Endometrial microvascular endothelial cells (primary cell): ENCODE results near the gene EML1. TPM values are rescaled to one million over a fixed set of nuclear protein-coding genes. Genes with fewer than 3 reads are reported as not detected.

Experiments
- in situ Hi-C: cut with HindIII; loops from 2 replicates; pipeline ENCODE4 v1.10.0; 2017; ENCODE audit warnings: low sequenced_read_pairs, low pct_unique_long_range_greater_than_20kb; ENCODE audit errors: inconsistent ontology term
- total RNA-seq: library from RNA; depleted of rRNA; stranded (reverse); fragments of >200 nt; gene quantifications from one replicate; pipeline ENCODE4 v1.2.3, GENCODE V29; 2015; ENCODE audit errors: inconsistent ontology term

The EML1 gene
- total RNA-seq, 1 donor from 2014 or later: 68.0 TPM

DNA sequence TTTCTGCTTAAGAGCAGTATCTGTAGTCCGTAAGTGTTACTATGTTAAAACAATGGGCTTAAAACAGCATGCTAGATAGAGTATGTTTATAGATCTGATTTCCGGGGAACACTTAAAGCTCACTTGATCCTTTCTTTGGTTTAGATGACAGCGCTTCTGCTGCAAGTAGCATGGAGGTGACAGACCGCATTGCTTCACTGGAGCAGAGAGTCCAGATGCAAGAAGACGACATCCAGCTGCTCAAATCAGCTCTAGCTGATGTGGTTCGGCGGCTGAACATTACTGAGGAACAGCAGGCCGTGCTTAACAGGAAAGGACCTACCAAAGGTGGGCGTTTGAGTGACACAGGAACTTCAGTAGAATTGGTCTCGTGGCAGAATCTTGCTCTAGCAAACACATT lies 57.5 kb downstream of the EML1 start:
- in situ Hi-C loops: no loop called here

DNA sequence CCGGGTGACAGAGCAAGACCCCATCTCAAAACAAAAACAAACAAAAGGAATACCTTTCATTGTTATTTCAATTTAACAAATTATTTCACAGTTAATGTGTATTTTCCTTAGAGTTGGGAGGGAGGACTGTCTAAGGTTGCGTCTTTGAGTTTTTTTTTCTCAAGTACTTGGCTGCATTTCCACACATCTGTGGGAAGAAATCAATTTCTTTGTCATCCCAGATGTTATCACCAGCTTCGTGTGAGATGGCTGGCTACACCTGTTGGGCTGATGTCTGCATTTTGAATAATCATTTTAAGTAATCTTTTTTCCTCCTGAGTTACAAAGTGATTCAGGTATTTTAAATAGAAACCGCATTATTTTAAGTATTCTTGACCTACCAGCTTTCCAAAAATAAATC lies 59.4 kb downstream of the EML1 start:
- in situ Hi-C loops: no loop called here

DNA sequence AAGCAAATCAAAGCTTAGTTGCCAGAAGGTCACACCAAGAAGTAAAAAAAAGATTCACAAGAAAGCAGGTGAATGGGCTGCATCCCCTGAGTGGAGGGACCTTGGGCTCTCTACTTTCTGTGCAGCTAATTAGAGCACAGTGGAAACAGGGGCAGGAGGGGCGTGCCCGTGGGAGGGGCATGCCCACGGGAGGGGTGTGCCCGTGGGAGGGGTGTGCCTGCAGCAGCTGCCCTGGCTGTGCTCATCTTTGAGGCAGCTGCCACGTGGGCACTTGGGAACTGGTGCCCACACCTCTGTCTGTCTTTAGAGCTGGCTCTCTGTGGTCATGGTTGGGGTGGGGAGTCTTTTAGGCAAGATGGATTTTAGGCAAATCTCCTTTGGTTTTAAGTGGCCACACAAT lies 60.0 kb downstream of the EML1 start:
- in situ Hi-C loops: no loop called here

DNA sequence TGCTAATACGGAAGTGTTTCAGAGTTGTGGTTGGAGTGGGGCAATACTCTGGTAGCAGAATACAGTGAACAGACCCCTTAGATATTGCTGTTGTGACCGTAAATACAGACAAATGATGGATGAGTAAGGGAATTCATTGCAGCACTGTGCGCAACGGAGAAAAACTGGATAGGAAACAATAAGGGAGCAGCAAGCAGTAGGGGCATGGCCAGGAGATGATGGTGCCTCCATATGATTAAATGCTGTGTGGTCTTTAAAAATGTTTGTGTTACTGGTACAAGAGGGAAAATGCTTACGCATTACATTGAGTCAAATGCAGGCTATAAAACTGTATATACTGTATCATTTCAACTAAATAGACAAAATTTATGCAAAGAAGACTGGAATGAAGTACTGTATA lies 61.6 kb downstream of the EML1 start:
- in situ Hi-C loops: no loop called here

DNA sequence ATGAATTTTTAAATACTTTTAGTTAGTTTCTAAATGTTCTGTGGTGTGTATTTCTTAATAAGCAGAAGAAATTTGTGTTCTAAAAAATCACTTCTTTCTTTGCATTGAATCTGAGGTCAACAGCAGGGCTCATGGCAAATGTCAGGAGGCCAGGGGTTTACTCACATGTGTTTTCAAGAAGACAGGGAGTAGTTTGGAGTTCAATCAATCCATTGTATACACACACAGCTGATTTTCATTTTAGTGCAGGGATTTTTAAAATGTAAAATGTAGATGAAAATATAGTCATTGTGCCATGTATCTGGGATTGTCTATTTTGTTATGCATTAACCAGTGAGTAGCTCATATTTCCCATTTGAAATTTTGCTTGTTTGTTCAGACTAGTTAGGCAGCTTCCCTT lies 62.1 kb downstream of the EML1 start:
- in situ Hi-C loops: no loop called here

DNA sequence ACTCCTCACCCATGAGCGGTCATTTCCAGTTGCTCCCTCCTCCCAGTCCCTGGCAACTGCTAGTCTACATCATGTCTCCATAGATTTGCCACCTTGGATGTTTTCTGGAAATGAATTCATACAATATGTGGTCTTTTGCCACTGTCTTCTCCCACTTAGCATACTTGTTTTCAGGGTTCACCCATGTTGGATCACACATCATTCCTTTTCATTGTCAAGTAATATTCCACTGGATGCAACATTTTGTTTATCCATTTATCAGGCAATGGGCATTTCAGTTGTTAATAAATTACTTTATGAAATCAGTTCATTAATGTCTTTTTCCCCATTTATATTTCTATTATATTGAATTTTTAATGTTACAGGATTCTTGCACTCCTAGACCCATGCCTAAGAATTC lies 64.3 kb downstream of the EML1 start:
- in situ Hi-C loops: no loop called here

DNA sequence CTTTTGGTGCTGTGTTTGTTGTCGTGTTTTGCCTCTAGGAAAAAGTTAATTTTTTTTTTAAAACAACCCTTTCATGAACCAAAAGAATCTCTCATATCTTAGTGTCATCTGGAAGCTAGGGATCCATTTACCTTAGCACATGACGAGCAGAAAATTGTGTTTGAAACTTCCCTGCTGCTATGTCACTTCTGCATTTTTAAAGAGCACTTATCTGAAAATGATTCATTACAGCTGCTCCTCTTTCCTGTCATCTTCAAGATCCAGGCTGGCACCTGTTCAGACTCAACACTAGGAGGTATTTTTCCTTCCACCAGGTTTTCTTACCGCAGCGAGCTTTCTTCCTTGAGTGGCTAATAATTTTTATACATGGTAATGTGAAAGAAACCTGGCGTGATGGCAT lies 67.0 kb downstream of the EML1 start:
- in situ Hi-C loops: no loop called here

DNA sequence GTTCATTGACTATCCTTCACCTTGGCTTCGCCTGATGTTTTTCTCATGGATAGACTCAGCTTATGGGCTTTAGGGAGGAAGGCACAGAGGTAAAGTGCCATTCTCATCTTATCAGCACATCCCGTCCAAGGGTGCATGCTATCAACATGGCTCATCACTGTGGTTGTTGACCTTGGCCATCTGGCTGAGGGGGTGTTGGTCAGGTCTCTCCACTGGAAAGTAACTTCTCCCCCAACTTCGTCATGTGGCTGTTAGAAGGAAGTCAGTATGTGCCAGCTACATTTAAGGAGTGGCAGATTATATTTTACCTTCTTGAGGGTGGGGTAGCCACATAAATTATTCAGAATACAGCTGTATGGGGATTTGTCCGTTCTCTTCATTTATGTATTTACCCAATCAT lies 68.9 kb downstream of the EML1 start:
- in situ Hi-C loops: no loop called here

DNA sequence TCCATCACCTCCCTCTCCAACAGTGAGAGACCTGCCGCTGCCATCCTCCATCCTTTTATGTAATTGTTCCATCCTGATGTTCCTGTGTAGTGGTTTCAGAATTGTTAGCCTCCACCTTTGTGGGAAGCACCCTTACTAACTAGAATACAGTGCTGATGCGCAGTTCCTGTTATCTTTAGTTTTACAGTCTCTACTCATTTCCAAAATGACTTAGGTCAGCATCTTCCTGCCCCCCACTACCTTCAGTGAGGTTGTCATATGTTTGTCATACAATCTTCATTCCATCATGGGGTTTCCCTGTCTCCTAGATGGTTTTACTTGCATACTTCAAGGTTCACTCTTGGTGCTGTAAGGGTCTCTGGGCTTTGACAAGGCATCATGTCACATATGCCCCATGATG lies 69.8 kb downstream of the EML1 start:
- in situ Hi-C loops: no loop called here

DNA sequence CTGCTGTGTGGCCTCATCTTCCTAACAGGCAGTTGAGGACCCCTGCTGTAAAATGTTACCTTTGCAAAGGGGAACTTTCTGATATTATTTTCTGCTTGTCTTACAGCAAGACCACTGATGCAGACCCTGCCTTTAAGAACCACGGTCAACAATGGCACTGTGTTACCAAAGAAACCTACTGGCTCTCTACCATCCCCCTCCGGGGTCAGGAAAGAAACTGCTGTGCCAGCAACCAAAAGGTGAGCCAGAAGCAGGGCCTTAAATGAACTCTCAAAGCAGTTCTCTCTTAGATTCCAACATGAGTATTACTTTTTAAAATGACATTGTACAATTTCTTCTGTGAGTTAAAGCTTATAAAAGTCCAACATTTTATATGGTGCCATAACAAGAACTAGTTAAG lies 72.2 kb downstream of the EML1 start:
- in situ Hi-C loops: no loop called here

DNA sequence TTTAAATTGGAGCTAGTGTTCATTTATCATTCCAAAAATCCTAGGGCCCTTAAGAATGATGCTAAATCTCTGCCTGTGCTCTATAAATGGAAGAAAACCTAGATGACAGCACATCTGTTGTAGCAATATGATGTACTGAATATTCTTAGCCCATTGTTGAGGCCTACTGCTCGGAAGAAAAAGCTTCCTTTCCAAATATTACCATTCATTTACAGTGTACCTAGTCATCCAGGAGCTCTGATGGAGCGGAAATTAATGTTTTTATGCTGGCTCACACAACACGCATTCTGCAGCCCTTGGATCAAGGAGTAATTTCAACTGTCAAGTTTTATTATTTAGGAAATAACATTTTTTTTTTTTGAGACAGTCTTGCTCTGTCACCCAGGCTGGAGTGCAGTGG lies 77.4 kb downstream of the EML1 start:
- in situ Hi-C loops: loop anchor here (10.0 kb wide), 1 partner anchor 146 kb away; no protein-coding TSS in a partner anchor

DNA sequence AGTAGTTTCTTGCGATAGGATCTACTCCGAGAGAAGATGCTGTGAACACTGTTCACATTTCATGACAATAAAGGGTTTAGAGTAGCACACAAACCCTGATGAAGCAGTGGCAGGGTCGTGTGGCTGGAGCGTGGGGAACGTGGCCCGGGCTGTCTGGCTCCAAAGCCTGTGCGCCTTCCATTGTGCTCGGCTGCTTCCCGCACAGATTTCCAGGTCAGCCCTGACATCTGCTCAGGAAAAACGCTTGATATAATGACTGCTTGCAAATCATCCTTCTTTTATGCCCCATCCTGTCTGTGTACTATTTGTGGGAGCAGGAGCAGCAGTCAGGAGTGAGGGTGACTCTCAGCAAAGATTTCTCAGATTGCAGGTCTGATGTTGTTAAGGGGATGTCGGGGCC lies 78.6 kb downstream of the EML1 start:
- in situ Hi-C loops: loop anchor here (10.0 kb wide), 1 partner anchor 147 kb away; no protein-coding TSS in a partner anchor

DNA sequence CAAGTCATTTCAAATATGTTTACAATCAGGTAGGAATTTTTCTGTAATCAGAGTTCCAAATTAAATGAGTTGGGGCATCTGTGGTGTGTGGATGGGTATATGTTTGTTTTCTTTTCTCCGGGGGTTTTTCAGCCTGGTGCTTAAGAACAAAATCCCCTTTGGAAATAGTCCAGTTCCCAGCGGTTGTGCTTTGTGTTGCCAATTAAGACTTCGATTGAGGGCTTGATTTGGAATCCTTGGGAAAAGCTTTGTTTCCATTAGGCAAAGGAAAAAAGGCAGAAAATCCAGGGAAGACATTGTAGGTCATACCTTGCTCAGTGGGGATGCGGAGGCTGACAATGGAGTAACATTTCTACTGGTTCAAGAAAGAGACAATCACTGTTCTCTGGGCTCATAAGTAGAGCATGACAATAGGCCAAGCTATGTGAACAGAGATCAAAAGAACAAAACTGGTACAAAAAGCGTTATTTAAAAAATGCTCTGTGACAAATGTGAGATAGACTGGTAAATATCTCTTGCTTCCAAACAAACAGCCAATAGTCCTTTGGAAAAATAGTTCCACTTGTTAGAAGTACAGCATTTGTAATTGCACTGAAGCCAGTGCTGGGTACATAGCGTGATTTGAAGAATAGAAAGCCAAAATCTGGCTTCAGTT lies 79.7 kb downstream of the EML1 start:
- in situ Hi-C loops: loop anchor here (10.0 kb wide), 1 partner anchor 148 kb away; no protein-coding TSS in a partner anchor

DNA sequence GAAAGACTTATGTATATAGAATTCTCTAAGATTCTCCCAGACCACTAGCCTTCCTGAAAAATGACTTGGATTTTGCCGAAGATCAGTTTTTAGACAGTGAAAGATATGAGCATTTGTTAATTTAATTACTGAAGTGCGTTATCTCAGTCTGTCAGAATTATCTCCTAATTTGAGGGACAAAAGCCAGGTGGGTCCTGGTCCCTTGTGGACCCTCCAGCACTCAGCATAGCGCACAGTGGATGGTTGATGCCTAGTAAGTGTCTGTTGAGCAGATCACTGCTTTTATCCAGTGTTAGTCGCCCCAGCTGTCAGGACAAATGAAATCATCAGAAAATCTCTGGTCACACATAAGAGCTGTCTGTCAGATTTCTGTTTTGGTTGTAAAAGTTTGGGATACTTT lies 80.4 kb downstream of the EML1 start:
- in situ Hi-C loops: loop anchor here (10.0 kb wide), 1 partner anchor 149 kb away; no protein-coding TSS in a partner anchor

DNA sequence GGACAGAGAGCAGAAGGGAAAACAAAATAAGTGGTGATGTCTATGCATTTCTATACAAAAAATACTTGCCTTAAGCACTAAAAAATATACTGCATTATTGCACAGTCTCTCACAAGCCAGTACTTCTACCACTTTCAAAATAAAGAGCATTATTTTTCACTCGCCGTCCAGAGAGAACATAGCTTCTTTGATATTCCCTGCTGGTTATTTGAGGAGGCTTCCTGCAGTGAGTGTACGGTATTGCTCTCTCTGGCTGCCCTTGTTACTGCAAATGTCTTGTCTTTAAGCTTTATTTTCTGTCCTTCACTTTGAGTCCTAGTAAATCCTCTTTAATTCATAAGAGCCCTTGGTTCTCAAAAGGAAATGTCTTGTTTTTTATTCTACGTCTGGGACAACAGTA lies 81.1 kb downstream of the EML1 start:
- in situ Hi-C loops: loop anchor here (10.0 kb wide), 1 partner anchor 150 kb away; no protein-coding TSS in a partner anchor

DNA sequence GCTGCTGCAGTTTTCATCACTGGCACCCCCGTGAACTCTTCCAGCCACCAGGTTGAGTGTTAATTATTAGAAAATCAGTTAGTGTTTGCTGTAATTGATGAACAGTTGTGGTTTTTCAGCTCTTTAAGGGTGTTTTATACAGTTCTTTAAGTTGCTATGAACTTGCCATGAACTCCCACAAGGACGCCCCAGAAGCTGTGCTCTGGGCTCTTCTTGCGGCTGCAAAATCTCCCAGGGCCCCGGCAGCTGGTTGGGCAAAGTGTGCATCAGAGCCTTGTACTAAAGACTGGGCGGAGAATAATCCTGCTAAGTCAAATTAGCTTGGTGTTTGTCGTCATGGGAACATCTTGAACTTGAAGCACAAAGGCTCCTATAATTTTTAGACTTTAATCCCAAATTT lies 82.2 kb downstream of the EML1 start:
- in situ Hi-C loops: loop anchor here (10.0 kb wide), 1 partner anchor 151 kb away; no protein-coding TSS in a partner anchor

DNA sequence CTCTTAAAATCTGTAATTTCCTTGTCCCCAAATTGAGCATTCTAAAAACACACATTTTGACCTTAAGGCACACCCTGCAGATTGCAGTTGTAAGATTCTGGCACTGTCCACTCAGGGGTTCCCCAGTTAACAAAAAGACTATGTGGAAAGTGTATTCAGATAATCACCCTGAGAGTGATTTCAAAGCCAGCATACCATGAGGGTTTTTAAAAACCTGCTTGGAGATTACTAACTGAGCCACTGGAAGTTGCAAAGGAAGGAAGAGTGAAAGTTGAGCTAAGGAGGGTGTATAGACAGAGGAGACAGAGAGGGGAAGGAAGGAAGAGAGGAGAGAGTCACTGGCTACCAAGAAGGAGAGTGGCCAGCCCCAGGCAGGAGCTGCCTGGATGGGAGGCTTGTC lies 82.6 kb downstream of the EML1 start:
- in situ Hi-C loops: loop anchor here (10.0 kb wide), 1 partner anchor 151 kb away; no protein-coding TSS in a partner anchor

DNA sequence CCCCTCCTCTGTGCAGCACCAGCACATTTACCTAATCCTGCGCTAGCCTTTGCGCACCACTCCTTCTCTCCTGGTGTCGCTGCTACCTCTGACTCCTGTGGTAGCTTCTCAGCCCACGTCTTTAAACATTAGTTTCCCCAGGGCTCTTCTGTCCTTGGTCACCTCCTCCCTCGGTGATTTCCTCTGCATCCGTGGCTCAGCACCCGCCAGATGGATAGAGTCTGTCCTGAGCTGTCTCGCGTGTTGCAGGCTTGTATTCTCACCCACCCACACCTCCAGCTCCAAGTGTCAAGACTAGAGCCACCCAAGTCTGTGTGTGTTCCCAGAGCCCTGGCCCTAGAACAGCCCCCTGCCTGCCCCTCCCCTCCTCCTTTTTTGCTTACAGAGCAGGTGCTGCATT lies 83.2 kb downstream of the EML1 start:
- in situ Hi-C loops: loop anchor here (10.0 kb wide), 1 partner anchor 152 kb away; no protein-coding TSS in a partner anchor

DNA sequence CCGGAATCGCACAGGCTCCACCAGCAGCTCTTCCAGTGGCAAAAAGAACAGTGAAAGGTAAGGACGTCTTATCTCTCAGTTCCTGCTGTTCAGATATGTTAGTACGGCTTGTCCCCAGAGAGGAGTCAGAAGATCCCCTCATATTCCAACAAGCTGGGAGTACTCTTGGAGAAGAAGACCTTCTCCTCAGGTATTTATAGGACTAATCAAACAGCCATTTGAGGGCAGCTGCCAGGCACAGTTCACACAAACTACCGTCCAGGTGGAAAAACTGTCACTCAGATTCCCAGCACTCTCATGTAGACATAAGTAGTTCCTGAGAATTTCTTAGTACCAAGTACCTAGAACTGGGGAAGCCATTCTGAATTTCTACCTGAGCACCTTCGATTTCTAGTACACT lies 85.3 kb downstream of the EML1 start:
- in situ Hi-C loops: loop anchor here (10.0 kb wide), 1 partner anchor 154 kb away; no protein-coding TSS in a partner anchor

DNA sequence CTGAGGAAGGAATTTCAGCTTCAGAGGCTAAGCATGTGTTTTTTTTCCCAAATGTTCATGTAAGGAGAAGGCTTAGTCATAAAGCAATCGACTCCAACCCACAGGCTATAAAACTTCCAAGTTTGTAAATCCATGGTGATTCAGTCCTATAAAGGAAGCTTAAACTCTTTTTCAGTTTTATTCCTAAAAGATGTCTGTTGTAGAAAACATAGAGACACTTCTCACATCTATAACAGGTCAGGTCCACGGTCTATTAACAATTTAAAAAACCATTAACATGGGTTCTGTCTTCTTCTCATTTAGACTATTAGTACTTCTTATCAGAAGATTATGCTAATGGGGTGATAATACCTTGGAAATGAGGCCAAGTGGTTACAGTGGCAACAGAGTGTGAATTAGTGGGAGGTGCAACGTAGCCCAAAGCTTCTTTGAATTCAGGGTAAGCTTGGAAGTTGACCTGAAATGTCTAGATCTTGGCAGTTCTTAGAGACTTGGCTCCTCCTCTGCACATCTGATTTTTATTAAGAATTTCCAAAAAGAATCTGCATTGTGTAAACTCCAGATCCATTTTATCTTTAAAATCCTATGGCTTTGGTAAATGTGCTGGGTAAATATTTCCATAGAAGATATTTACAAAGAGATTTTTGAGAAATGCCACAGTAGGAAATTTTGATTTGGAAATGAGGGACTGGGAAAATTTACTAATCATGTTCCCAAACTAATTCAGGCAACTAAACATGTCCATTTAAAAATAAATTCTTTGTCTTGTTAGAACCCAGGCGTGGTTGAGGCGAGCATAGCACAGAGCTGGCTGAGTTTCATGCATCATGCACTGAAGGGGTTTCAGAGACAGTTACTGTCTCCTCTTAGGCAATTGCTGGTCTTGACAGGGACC lies 86.4 kb downstream of the EML1 start:
- in situ Hi-C loops: loop anchor here (10.0 kb wide), 1 partner anchor 155 kb away; no protein-coding TSS in a partner anchor
